Ascending aorta (tissue), 2 donors: ENCODE results near the gene APBA3. TPM values are rescaled to one million over a fixed set of nuclear protein-coding genes. Genes with fewer than 3 reads are reported as not detected.

ENCODE experiments used
- DNase-seq, 2 donors: peaks; one replicate each; pipeline ENCODE4 v3.0.0-alpha.2; 2019; ENCODE audit warnings: low spot score in 2 of 2
- H3K27ac ChIP-seq, 2 donors: fragments of 200-600 bp; sonication (generic); one replicate each; pipeline ENCODE4 v1.5.1; 2016 to 2017; ENCODE audit warnings: mild to moderate bottlenecking in 1 of 2
- H3K27me3 ChIP-seq: fragments of 200-600 bp; sonication (generic); one replicate; pipeline ENCODE4 v1.5.1; 2017
- H3K36me3 ChIP-seq, 2 donors: fragments of 200-600 bp; sonication (generic); one replicate each; pipeline ENCODE4 v1.5.1; 2016
- H3K4me1 ChIP-seq, 2 donors: fragments of 200-600 bp; sonication (generic); one replicate each; pipeline ENCODE4 v1.5.1; 2016 to 2017; ENCODE audit warnings: mild to moderate bottlenecking in 1 of 2
- H3K4me3 ChIP-seq, 2 donors: fragments of 200-600 bp; sonication (generic); one replicate each; pipeline ENCODE4 v1.5.1; 2016 to 2017; ENCODE audit warnings: mild to moderate bottlenecking in 1 of 2
- H3K9me3 ChIP-seq, 2 donors: fragments of 200-600 bp; sonication (generic); one replicate each; pipeline ENCODE4 v1.5.1; 2016
- CTCF ChIP-seq, 3 experiments: fragments of 200-600 bp in 2 of 3; fragments of 450-650 bp in 1 of 3; sonication (generic) in 2 of 3; IDR thresholded peaks; one replicate each; pipeline ENCODE4 v1.5.1; 2016 to 2019; ENCODE audit warnings: antibody characterized with exemption in 3 of 3, mild to moderate bottlenecking in 1 of 3, moderate library complexity in 1 of 3
- intact Hi-C: fragments of 100-400 bp; cut with DNase I; formaldehyde crosslinking; loops from one replicate; pipeline ENCODE4 v1.15.1; 2023
- total RNA-seq: library from RNA; depleted of rRNA; stranded (reverse); fragments of >200 nt; gene quantifications from one replicate; pipeline ENCODE4 v1.1.0, GENCODE V29; 2016

Gene APBA3
- total RNA-seq, 1 donor from 2014 or later: 58.9 TPM

GRCh38 chr19:3803114-3803888, 41.8 kb upstream of the APBA3 start:
- no peaks in the 10 kb centered on the region for H3K27me3 ChIP-seq

GRCh38 chr19:3801412-3802096, 40.1 kb upstream of the APBA3 start:
- intact Hi-C loops: no loop called here
- Histone ChIP-seq H3K27ac (no peak overlapping the region), H3K36me3 (no peaks in the 10 kb centered on the region), H3K9me3 (peaks cover 0 to 9% of the 10 kb centered on the region in 2 donors), H3K4me3 (peak overlapping the region in 1 of 2 donors; percentile 29), H3K4me1 (no peaks in the 10 kb centered on the region), H3K27me3 (no peaks in the 10 kb centered on the region)
- no peak for DNase-seq
- TF ChIP-seq CTCF (IDR thresholded peaks at IDR 0.05): no peak

More at GRCh38 chr19:3803114-3803888, 41.8 kb upstream of the APBA3 start:
- intact Hi-C loops: no loop called here
- no peaks in the 10 kb centered on the region for H3K36me3 ChIP-seq
- no peaks in the 10 kb centered on the region for H3K9me3 ChIP-seq
- DNase-seq: no peak
- H3K4me1 ChIP-seq: no peaks in the 10 kb centered on the region
- no peak overlapping the region for H3K4me3 ChIP-seq
- TF ChIP-seq CTCF (IDR thresholded peaks at IDR 0.05): no peak
- no peak overlapping the region for H3K27ac ChIP-seq

DNA sequence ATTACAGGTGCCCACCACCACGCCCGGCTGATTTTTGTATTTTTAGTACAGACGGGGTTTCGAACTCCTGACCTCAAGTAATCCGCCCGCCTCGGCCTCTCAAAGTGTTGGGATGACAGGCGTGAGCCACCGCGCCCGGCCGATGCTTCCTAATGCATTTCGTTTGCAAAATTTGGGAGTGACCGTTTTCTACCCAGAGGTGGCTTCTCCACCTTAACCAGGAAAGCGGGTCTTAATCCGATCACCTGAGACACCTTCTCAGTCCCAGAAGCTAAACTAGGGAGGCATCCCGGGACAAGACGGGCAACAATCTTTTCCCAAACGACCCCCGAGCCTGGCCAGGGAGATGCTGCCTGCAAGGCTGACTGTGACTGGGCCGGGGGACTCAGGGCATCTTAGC, 39.5 kb upstream of the APBA3 start:
- intact Hi-C loops: no loop called here
- Histone ChIP-seq H3K27me3 (no peaks in the 10 kb centered on the region), H3K27ac (no peak overlapping the region), H3K4me3 (peak overlapping the region in 1 of 2 donors; percentile 29), H3K9me3 (peaks cover 0 to 12% of the 10 kb centered on the region in 2 donors), H3K36me3 (no peaks in the 10 kb centered on the region), H3K4me1 (no peaks in the 10 kb centered on the region)
- no peak for DNase-seq
- TF ChIP-seq CTCF (IDR thresholded peaks at IDR 0.05): no peak

DNA sequence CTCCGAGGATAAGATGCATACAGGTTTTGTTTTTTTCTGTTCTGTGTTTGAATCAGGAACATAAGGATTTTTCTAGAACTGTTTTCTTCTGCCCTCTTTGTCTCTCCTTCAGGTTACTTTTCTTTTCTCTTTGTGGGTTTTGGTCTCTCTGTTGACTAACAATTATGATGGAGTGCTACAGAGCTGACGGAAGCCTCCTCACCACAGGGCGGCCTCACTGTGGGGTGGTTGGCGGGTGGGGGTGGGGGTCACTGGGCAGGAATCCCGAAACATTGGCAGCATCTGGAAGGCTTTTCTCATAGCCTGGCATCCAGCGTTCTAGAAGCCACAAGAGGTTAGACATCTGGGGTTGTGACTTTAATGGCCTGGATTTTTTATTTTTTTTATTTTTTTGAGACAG, 36.6 kb upstream of the APBA3 start:
- intact Hi-C loops: no loop called here
- Histone ChIP-seq H3K27me3 (no peaks in the 10 kb centered on the region), H3K9me3 (peaks cover 0 to 12% of the 10 kb centered on the region in 2 donors), H3K4me3 (no peak overlapping the region), H3K27ac (no peak overlapping the region), H3K36me3 (no peaks in the 10 kb centered on the region), H3K4me1 (no peaks in the 10 kb centered on the region)
- TF ChIP-seq CTCF (IDR thresholded peaks at IDR 0.05): no peak
- no peak for DNase-seq

DNA sequence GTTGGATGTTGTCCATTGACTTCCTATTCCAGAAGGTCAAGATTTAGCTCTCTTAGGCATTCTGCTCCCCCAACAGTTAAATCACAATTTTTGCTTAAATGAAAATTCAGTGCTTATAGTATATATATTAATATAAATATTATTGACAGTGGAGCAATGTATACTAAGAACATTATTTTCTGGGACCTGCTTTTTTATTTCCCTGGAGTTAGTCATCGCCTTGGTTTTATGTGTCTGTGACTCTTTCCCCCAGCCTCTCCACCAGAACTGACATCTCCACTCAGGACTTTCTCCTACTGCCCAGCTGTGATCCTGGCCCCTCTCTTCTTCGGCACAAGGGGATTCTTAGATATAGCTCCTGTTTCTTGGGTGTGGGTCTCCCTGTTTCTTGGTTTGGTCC, 34.9 kb upstream of the APBA3 start:
- no peaks in the 10 kb centered on the region for H3K36me3 ChIP-seq
- no peaks in the 10 kb centered on the region for H3K27me3 ChIP-seq
- DNase-seq: no peak
- H3K4me3 ChIP-seq: no peak overlapping the region
- peaks cover 0 to 12% of the 10 kb centered on the region in 2 donors for H3K9me3 ChIP-seq
- no peak for TF ChIP-seq CTCF (IDR thresholded peaks at IDR 0.05)
- no peaks in the 10 kb centered on the region for H3K4me1 ChIP-seq
- intact Hi-C loops: no loop called here
- no peak overlapping the region for H3K27ac ChIP-seq
